IPS-NIHi7 (cell line): ENCODE results near the gene TLCD5.

Experiments used
- DNase-seq: peaks from one replicate; pipeline ENCODE4 v3.0.0; 2012; ENCODE audit warnings: mixed read lengths; ENCODE audit errors: extremely low spot score

Gene TLCD5

GRCh38 chr11:120307476-120307875 is 17.6 kb upstream of the TLCD5 start:
- DNase-seq: no peak

GRCh38 chr11:120308081-120308480 is 17.0 kb upstream of the TLCD5 start:
- no peak for DNase-seq

- no peak for DNase-seq
Measured at GRCh38 chr11:120310870-120311269, 14.2 kb upstream of the TLCD5 start.

GRCh38 chr11:120314861-120315260 is 10.2 kb upstream of the TLCD5 start:
- DNase-seq: no peak

DNA sequence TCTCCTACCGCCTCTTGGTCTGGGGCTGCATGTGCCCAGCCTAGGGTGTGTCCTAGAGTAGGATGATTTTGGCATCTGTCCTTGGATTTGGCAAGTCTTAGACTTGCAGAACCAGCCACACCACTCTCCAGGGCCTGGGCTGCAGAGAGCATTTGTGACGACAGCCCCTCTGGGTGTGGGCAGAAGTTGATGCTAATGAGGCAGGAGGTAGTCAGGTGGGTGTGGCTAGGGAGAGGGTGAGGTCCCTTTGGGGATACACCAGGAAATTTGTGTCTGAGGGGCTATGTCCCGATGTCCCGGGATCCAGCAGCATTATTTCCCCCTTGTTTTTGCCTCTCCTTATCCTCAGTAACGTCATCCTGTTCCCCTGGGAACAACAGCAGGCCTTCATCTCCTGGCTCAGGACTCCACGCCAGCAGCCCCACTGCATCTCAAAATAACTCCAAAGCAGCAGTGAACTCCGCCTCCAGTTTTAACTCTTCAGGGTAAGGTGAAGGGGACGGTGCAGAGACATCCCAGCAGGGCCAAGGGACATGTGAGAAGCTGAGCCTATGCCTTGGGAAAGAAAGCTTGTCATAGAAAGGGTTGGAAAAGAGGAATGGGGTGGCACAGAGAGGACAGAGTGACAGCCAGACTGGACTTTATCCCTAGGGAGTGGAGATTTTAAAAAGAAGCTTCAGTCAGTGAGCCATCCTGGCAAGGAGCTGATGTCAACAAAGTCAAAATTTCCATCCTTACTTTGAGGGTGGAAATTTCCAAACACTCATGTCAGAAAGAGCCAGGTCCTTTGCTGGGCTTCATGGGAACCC is 8.0 kb upstream of the TLCD5 start:
- peak; percentile 76 for DNase-seq

GRCh38 chr11:120317689-120318480 is 7.2 kb upstream of the TLCD5 start:
- no peak for DNase-seq

DNA sequence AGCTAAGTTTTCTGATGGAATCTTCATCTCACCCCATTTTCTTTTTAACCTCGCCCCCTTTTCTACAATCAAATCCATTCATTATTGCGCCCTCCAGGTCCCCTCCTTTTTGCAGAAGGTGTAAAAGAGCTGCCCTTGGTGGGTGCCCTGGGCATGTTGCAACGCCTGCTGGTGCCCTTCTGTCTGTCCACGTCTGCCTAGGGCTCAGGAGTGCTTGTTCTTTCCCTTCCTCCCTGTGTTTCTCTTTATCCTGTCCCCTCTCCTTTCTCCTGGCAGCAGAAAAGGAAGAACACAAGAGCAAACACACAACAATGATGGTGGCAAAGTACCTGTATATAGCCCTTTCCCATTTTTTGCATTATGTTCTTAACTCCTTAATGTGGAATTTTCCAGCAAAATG is 6.2 kb upstream of the TLCD5 start:
- no peak for DNase-seq

GRCh38 chr11:120326228-120326627 is 1.1 kb downstream of the TLCD5 start:
- no peak for DNase-seq

- no peak for DNase-seq
Measured at GRCh38 chr11:120326845-120327281, 1.8 kb downstream of the TLCD5 start.

- DNase-seq: no peak
Measured at GRCh38 chr11:120327311-120327710, 2.2 kb downstream of the TLCD5 start.

- DNase-seq: no peak
Measured at GRCh38 chr11:120329556-120329955, 4.5 kb downstream of the TLCD5 start.

DNA sequence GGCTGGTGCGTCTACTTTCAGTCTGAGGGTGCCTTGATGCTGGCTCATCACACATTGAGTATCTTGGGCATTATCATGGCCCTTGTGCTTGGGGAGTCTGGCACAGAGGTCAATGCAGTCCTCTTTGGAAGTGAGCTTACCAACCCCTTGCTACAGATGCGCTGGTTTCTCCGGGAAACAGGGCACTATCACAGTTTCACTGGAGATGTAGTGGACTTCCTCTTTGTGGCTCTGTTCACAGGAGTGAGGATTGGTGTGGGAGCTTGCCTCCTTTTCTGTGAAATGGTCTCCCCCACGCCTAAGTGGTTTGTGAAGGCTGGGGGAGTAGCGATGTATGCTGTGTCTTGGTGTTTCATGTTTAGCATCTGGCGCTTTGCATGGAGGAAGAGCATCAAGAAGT is 4.9 kb downstream of the TLCD5 start:
- DNase-seq: no peak

DNA sequence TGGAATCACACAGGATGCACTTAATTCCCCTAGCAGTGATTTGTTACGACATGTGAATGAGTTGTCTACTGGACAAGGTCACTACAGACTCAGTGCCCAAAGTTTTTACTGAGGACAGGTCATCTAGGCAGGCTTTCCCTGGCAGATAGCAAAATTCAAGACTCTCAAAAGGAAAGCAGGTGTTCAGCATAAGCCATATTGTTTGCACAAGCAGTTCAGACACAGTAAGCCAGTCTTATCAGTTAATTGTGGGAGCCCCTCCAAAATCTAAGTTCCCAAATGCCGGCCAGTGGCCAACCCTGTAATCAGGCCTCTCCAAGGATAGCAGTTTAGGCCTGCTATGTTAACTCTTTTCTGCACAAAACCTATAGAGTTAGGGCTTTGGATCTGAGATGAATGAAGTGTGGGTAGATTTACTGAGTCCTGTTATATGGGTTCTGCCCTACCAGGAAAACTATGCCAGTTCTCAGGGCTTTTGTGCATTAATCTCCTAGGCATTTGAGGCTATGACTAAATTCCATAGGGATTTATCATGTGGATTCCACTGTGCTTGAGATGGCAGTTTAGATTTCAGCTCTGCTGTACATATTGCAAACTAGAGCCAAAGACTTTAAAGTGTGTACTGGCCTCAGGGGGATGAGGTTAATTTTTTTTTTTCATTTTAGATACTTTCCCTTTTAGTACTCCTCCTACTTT is 6.3 kb downstream of the TLCD5 start:
- no peak for DNase-seq

DNA sequence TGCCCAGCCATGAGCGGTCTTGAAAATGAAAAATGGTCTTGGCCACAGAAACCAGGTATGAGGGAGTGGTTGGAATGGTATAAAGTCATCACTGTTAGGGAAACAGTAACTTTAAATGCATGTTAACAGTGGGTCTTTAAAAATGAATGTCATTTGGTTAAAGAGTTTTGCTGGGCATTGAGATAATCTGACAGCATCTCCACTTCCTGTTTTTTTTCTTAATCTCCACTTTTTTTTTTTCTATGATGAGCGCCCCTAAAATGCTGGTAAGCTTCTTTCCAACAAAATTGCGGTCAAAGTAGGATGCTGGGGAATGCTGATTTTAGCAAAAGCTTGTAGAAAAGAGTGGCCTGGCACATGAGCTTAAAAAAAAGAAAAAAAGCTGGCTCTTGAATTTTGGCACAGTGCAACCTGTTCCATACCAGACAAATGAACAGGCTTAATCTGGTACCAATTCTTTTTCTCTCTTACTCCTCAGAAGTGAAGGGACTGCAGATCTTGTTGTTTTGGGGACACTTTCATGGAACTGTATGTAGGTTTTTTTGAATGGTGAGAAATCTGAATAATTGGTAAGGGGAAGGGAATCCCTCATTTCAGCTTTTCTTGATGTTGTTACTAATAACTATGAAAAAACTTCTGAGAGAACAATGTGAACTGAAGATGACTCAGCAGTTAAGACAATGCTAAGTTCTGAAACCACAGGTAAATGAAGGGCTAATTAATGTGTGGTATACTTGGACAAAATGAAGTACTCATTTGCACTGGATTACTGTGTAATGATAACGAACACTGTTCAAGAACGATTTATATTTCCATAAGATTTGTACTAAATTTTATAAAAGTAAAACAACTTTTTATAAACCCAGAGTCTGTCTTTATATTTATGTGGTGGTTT is 8.0 kb downstream of the TLCD5 start:
- DNase-seq: no peak

DNA sequence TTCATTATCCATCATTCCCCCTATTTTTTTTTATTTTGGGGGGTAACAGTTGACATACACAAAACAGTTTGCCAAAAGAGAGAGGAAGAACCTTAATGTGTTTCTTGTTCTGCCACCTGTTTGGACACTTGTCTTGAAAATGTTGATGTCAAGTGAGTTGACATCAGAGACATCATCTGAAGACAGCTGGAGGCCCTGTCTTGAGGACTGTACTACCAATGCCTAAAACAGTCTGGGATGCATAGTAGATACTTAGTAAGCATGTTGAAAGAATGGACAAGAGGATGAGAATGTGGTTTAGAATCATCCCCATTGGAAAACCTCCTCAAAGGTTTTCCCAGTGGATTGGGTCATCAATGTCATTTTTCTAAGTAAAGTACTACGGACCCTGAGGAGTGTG is 8.7 kb downstream of the TLCD5 start:
- DNase-seq: no peak

GRCh38 chr11:120334332-120334731 is 9.2 kb downstream of the TLCD5 start:
- DNase-seq: no peak

- DNase-seq: peak; percentile 43
Measured at GRCh38 chr11:120334894-120335462, 9.9 kb downstream of the TLCD5 start.

- DNase-seq: peak; percentile 43
Measured at GRCh38 chr11:120335556-120335907, 10.4 kb downstream of the TLCD5 start.

DNA sequence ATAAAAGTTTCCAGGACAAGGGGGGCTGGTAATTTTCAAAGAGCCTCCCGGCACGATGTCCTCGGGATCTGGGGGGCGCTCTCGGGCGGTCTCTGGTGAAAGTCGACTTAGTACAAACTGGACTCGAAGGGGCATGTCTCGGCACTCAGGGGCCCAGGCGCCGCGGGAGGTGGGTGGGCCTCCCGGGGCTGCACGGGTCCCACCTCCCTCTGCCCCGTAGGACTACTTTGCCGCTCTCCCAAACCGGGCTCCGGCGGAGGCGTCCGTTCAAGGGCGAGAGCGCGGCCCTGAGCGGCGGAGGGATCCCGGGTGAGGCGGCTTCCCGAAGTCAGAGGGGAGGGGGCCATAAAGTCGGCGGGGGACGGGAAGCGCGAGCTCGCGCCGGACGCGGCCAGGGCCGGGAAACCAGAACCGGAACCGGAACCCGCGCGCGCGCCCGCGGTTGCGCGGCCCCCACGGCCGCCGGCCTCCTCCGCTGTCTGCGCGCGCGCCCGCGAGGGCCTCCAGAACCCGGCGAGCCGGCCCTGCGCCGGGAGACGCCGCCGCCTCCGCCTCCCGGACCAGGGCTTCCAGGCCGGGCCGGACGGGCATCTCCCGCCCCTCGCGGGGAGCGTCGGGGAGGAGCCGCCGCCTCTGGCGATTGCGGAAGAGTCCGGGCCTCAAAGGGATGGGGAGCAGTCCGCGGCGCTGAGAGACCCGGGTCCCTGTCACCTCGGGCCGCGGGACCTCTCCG is 11.0 kb downstream of the TLCD5 start, which contains the start of gene ARHGEF12:
TSS of gene ARHGEF12 (plus strand) at position 506 of the 733 bp plus-strand sequence. CDS start 831 bp downstream, outside the sequence.
- DNase-seq: peak; percentile 96

GRCh38 chr11:120336641-120337354 is 11.7 kb downstream of the TLCD5 start:
- DNase-seq: peak; percentile 64
